GM12801 (cell line): ENCODE results near the gene FGF14.

ENCODE experiments used
- CTCF ChIP-seq: IDR thresholded peaks from one replicate; pipeline ENCODE4 v1.5.1; 2011; ENCODE audit warnings: control low read depth; ENCODE audit not compliant: insufficient read length; ENCODE audit errors: extremely low read depth

The FGF14 gene

DNA sequence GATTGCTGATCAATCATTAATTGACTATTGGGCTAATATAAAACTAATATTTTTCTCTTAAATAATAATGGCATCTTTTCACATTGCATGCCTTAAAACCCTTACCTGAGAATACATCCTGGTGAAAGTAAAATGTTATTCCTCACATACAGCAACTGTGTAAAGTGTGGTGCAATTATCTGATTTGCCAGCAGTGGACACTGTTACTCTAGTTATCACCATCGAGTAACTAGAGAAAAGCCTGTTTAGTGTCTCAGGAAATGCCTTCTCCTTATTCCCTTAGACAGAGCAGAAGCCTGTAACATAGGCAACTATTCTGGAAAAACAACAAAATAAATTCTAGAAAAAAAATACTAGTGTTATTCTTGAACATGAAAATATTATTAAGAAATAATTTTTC is 459.8 kb downstream of the FGF14 start:
- TF ChIP-seq CTCF = no peak

DNA sequence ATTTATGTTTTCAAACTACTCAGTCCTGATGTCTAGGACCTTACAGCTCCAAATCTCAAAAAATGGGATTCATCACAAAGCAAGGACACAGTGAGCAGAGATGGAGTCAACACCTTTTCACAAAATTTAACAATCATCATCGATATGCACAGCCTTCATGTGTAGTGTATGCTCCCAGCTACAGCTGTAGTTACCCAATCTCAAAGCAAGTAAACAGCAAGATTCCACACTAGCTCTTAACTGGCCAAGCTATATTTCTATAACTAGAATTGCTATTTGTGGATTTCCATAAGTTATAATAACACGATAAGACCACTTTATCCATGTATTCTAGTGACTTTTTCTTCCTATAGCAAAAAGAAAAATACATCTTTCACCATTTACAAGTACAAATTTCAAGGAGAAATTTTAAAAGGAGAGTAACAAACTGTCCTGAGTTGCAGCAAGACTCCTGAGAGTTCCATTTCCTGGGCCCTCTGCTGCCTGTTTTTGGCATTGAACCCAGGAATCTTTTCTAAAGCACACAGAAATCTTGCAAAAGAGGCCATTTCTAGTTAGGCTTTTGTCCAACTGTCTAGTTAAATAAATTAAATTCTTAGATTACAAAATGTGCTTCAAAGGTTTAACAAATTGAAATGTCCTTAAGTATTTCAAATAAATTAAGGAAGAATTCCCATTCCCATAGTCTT is 460.6 kb downstream of the FGF14 start:
- no peak for TF ChIP-seq CTCF

- TF ChIP-seq CTCF = no peak
These were observed 462.5 kb downstream of the FGF14 start for GRCh38 chr13:101939370-101939769.

DNA sequence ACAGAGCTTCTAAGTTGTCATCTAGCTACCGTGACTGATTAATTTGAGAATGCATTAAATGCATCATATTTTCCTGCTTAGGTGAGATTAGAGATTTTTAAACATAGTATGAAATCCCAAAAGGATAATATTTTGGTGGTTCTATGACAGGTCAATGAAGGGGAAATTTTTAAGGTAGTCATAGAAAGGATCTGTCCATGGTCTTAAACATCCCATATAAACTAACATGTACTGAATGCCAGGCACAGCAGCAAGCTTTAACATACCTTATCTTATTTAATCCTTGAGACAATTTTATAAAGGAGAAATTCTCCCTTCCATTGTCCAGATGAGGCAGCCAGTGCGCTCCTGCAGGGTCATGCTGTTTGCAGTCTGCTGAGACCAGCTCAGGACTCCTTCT is 466.0 kb downstream of the FGF14 start:
- no peak for TF ChIP-seq CTCF

DNA sequence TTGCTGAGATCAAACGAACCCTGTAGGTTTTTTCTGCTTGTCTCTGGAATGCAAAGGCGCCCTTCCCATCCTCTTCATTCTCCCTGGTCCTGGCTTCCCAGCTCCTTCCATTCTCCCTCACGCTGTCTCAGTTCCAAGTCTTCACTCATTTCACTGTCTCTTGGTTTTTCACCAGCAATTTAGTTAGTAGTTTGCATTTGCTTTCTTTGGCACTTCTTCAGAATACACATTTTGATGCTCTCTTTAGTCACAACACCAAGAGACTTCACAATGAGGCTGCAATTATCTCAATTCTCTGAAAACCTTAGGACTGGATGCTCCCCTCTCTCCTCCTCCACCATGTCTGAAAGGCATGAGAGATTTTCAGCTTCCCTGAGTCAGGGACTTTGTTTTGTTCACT is 470.7 kb downstream of the FGF14 start:
- TF ChIP-seq CTCF = no peak

DNA sequence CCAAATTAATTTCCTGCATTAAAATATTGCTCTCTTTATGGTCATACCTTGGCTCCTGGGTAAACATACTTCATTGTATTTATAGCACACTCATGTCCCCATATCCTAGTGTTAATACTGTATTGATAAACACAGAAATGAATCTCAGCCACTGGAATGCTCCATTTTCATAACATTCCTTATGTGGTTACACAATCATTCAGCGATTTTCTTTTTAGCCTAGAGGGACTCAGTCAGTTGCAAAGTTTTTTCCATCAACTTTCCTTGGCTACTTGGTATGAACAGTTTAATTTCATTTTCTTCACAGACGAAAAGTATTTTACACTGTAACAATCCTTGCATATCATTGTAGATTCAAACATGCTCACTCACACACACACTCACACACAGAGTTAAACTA is 471.5 kb downstream of the FGF14 start:
- TF ChIP-seq CTCF = no peak

GRCh38 chr13:101925731-101926130 is 476.1 kb downstream of the FGF14 start:
- TF ChIP-seq CTCF = no peak
